Right renal pelvis (tissue), 4 donors: ENCODE results near the gene RNF31. TPM values are rescaled to one million over a fixed set of nuclear protein-coding genes. Genes with fewer than 3 reads are reported as not detected.
A peak's percentile ranks its signal among the peaks of the same experiment; 100 is the strongest.

Experiments
- DNase-seq, 4 donors: peaks; one replicate each; pipeline ENCODE4 v3.0.0-alpha.2; 2013; ENCODE audit warnings: low read depth in 4 of 4, low spot score in 3 of 4, missing footprints in 1 of 4
- polyA plus RNA-seq, 4 donors: library from polyadenylated mRNA; unstranded; fragments of 120-200 nt; gene quantifications; one replicate each; pipeline ENCODE4 v1.2.1, GENCODE V29; 2013; ENCODE audit not compliant: insufficient read length in 4 of 4

RNF31 gene
- polyA plus RNA-seq, 4 donors, result 49.2 to 54.2 (median 49.4) TPM

DNA sequence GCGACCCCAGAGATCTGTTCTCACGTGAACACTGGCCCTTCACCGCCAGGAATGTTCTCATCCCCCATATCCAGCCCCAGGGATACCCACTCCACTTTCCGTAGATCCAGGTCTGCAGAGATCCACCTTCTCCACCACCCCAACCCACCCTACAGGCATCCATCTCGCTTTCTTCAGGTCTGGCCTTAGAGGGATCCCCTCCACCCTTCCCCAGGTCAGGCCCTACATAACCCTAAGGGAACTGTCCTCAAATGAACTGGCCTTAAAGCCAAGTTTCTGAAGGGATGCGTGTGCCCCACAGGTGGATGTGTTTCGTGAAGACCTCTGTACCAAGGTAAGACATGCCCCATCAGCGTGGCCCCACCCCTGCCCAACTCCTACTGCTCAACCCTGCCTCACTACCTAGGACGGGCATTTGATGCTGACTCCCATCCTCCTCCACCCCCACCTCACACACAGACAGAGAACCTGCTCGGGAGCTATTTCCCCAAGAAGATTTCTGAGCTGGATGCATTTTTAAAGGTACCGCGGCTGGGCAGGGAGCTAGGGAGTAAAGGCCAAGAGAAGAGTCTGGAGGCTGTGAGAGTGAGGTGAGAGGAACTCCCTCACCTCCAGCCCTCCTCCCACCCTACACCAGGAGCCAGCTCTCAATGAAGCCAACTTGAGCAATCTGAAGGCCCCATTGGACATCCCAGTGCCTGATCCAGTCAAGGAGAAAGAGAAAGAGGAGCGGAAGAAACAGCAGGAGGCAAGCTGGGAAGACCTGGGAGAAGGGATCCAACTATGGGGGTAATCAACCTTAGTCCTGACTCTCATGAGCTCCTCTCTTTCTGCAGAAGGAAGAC, 10.4 kb upstream of the RNF31 start:
- no peak for DNase-seq

DNA sequence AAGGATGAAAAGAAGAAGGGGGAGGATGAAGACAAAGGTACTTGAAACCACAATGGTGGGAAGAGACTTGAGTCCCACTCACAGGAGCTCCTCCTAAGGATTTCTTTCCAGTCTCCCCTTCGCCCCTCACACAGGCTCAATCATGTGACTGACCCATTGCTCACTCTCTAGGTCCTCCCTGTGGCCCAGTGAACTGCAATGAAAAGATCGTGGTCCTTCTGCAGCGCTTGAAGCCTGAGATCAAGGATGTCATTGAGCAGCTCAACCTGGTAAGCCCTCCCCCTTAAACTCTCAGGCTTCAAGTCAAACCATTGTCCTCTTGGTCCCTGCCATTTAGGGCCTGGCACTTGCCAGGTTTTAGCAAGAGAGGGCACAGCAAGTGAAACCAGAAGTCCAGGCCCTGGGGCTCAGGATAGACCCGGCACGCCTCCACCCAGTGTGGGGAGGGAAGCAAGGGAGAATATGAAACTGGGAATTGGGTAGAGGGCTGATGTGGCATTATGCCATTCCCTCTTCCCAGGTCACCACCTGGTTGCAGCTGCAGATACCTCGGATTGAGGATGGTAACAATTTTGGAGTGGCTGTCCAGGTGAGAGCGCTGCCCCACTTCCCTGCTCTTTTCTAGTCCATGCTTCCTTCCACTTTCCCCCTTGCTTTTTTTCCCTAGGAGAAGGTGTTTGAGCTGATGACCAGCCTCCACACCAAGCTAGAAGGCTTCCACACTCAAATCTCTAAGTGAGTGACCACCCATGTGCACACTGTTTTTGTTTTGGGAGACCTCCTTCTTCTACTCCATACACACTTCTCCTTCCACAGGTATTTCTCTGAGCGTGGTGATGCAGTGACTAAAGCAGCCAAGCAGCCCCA, 9.5 kb upstream of the RNF31 start:
- DNase-seq, result no peak

DNA sequence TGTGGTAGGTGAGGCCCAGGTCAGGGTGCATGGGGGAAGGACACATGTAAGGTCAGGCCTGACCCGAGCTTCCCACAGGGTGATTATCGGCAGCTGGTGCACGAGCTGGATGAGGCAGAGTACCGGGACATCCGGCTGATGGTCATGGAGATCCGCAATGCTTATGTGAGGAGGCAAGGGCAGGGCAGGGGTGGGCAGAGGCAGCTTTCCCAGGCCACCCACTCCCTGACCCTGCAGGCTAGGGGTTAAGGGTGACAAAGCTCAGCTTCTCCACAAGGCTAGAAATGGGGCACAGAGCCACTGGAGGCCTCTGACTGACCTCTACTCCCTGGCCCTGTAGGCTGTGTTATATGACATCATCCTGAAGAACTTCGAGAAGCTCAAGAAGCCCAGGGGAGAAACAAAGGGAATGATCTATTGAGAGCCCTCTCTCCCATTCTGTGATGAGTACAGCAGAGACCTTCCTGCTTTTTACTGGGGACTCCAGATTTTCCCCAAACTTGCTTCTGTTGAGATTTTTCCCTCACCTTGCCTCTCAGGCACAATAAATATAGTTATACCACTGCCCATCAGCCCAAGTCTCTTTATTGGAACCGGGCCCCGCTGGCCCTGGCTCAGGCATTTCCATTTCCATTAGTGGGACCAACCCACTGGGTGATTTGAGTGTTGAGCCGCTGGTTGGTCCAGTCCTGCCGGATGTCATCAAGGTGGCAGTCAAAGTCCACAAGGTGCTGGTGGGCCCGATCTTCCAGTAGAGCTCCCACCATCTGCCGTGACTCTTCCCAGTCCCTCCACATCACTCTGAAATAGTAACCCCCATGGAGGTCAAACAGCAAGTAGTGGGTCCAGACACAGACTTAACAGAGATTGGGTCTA, 8.7 kb upstream of the RNF31 start:
- DNase-seq, result no peak

DNA sequence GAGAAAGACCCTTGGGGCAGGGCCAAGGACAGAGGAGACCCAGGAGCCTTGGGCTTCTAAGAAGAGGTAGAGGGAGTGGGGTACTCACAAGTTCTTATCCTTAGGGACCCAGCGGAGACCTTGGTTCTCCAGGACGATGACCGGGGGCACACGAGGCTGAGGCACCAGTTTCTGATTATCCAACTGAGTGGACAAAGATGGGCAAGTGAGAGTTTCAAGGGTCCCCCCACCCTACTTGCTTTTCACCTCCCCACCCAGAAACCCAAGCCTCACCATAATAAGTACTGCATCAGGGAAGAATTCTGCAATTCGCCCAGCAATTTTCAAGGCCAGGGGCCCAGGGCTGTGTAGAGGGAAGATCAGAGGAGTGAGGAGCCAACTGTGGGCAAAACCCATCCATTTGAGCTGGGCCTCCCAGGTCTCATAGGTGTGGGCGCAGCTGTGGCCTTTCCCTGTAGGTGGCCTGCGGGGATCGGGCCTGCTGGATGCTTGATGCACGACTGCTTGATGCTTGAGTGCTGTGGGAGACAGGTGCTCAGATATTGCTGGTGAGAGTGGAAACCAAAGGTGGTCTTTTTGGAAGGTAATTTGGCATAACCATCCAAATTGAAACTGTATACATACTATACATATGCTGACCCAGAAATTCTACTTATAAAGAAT, 7.9 kb upstream of the RNF31 start:
- DNase-seq, result no peak

DNA sequence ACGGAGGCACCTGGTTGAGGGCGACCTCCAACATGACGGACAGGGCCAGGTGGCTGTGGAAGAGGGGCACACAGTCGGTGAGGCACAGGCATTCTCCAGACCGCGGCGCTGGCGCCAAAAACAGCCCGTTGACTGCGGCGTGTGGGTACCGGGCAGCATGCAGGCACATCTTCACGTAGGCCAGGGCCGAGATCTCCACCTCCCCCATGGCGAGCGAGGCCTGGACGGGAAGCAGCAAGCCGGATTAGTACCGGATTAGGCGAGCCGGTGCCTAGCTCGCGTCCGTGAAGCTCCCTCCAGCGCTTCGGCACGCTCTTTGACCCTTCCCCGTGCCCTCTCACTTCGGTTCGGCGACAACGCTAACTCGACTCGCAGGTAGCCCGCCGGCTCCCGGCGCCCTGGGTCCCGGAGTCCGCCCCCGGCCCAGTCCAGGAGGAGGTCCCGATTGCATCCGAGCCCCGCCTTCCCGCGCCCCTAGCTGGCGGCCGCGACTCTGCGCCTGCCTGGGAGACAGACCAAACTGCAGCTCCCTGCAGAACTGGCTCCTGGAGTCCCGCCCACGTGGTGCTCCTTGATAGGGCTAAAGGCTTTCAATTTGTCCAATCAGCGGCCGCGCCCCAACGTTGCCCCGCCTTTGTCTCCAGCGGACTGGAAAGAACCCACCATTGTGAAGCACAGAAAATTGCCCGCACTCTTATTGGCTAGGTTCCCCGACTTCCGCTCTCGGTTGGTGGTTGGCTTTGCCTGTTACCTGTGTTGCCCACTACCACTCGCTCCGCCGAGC, 6.0 kb upstream of the RNF31 start, which contains the start of gene EMC9:
Gene EMC9, minus strand, starts transcription at position 495 of the 784 bp plus-strand sequence. Its CDS starts 287 bp downstream, at position 208.
- DNase-seq, result peak; percentile 99 to 100 (median 99)

DNA sequence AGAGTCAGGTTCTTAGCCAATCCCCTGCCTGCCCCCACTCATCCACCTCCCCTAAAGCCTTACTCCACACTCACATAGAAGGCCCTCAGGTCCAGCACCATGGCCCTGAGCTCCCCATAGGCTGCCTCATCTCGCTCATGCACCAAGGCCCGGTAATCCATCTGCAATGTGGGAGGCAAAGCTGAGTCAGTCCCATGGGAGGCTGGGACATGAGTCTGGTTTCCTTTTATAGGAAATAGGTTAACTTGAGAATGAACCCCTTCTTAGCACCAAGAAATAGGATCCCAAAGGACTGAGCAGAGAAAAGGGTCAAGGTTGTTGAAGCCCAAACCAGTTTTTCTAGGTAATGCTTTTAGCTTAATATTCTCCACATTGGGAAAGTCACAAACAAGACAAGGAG, 3.8 kb upstream of the RNF31 start:
- no peak for DNase-seq

GRCh38 chr14:24144451-24144850, 2.8 kb upstream of the RNF31 start:
- no peak for DNase-seq

- no peak for DNase-seq
Observed at GRCh38 chr14:24145219-24145618, 2.1 kb upstream of the RNF31 start.

DNA sequence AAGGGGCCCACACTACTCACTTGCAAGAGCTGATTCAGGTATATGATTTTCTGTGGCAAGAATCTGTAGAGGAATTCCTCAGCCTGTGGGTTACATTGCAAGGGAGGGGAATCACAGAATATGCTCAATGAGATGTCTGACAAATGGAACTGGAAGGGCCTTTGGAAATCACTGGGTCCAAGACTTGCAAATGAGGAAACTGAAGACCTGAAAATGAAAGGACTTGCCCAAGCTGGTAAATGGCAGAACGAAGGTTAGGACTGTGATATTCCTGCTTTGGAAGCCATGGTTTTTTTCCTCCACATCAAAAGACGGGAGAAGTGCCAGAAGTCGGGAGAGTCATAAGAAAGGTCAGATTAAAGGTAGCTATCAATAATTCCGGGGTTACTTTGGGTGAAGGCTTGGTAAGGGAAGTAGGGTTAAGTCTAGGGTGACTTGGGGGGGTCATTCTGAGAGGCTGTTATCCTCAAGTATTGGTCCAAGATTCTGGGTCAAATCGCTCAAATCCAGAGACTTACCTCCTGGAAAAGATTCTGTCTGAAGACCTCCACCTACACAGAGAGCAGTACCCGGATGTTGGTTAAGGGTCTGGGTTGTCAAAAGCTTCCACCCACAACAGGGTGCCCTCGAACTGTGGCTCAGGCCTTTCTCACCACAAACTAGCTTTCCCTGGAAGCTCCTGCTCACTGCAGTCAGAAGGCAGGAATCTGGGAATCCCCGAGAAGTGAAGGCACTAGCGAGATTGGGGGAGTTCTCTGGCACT, 1.4 kb upstream of the RNF31 start:
- no peak for DNase-seq

DNA sequence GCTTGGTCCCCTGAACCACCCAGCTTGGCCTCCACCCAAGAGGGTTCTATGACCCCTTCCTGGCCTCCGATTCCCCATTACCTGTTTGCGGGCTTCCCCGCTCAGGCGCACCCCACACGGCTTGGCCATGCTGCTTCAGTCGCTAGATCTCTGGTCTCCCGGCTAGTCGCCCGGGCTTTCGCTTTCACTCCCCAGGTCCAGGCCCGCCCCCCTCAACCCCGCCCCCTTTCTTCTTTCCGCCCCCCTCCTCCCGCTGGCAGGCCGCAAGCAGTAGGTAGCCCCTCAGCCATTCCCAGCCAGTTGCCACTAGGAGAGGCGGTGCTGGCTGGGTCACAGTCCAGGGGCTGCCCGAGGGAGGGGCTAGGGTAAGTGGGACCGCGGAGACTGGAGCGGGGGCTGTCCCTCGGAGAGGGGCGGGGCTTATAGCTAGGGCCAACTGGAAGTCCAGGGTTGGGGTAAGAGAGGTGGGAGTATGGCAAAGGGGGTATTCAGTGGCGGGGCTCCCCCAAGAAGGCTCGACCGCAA, 783 bp upstream of the RNF31 start, which contains the start of gene PSME2:
Gene PSME2, minus strand, starts transcription at position 158 of the 525 bp plus-strand sequence. Its CDS starts 29 bp downstream, at position 129.
- DNase-seq, result peak; percentile 86 to 94 (median 90)

GRCh38 chr14:24147761-24148428, 597 bp downstream of the RNF31 start:
- DNase-seq, result no peak

GRCh38 chr14:24149302-24149969, 2.1 kb downstream of the RNF31 start:
- no peak for DNase-seq

GRCh38 chr14:24150061-24150460, 2.8 kb downstream of the RNF31 start:
- DNase-seq, result no peak

GRCh38 chr14:24150567-24150966, 3.3 kb downstream of the RNF31 start:
- no peak for DNase-seq

DNA sequence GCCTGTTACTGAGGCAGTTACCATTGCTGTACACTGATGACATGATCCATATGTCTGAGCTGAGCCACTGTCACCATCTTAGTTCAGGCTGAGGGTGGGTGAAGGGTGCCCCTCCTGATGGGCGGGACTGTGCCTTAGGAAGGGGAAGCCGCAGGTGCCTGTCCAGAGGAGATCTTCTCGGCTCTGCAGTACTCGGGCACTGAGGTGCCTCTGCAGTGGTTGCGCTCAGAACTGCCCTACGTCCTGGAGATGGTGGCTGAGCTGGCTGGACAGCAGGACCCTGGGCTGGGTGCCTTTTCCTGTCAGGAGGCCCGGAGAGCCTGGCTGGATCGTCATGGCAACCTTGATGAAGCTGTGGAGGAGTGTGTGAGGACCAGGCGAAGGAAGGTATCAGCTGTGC, 3.7 kb downstream of the RNF31 start:
- DNase-seq, result no peak

DNA sequence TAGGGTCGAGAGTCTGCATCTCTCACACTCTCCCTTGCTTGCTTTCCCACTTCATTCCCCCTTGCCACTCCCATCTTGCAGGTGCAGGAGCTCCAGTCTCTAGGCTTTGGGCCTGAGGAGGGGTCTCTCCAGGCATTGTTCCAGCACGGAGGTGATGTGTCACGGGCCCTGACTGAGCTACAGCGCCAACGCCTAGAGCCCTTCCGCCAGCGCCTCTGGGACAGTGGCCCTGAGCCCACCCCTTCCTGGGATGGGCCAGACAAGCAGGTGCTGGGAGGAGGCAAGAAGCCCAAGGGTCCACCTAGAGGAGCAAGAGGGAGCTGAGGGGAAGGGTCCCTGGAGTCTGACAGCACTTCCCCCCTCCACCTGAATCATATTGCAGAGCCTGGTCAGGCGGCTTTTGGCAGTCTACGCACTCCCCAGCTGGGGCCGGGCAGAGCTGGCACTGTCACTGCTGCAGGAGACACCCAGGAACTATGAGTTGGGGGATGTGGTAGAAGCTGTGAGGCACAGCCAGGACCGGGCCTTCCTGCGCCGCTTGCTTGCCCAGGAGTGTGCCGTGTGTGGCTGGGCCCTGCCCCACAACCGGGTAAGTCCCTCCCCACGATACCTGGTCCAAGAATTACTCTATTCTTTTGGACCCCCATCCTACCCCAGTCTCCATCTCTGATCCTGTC, 4.2 kb downstream of the RNF31 start:
- DNase-seq, result no peak
